ENCODE measurements around the gene DMBT1.

The DMBT1 gene

DNA sequence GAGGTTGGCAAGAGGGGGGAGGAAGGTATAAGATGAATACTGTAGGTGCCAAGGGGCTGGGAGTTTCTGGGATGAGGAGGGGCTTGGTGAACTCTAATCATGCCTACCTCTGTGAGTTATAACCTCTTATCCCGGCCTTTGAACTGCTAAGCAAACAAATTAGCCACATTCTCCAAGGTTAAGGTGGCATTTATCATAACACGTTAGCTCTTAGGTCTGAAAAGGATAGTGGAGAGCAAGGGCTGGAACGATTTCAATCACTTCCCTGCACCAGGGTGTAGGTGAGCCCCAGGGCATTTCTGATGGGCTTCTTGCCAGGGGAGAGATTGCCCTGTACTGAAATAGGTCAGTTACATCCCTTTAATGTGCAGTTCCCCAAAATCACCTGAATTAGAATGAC, 28.6 kb upstream of the DMBT1 start:
- TF ChIP-seq, protein P1, sequence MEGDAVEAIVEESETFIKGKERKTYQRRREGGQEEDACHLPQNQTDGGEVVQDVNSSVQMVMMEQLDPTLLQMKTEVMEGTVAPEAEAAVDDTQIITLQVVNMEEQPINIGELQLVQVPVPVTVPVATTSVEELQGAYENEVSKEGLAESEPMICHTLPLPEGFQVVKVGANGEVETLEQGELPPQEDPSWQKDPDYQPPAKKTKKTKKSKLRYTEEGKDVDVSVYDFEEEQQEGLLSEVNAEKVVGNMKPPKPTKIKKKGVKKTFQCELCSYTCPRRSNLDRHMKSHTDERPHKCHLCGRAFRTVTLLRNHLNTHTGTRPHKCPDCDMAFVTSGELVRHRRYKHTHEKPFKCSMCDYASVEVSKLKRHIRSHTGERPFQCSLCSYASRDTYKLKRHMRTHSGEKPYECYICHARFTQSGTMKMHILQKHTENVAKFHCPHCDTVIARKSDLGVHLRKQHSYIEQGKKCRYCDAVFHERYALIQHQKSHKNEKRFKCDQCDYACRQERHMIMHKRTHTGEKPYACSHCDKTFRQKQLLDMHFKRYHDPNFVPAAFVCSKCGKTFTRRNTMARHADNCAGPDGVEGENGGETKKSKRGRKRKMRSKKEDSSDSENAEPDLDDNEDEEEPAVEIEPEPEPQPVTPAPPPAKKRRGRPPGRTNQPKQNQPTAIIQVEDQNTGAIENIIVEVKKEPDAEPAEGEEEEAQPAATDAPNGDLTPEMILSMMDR (IDR thresholded peaks at IDR 0.05; ENCODE audit: low read depth, low read length), result no peak
- H3K4me3 ChIP-seq (ENCODE audit: low read depth, low read length), result no peak overlapping the region

DNA sequence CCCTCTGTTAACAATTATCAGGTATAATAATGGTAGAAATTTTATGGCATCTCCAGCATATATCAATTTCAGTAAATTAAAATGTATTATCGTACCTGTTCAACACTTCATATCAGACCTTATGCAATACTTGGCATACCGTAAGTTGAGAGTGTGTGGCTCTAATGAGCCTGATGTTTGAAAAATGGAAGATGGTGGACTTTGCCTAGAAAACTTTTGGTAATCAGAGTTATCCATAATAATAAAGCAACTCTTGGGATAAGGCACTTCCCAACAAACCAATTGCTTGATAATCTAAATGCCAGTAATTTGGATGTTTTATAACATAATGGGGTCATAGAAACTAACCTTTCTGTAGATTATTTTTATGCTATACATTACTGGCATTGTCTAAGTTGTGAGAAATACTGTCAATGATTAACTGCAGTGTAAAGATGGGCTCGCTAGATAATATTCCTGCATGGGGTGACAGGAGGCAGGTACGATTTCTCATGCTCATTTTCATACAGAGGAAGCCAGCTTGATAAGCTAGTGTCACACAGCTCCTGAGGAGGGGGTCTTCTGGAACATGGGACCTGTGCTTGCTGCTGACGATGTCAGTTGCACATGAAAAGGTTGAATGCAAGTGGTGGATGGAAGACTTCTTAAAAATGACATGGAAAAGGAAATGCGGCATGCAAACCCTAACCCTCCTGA, 27.8 kb upstream of the DMBT1 start:
- no peak overlapping the region for H3K4me3 ChIP-seq (ENCODE audit: low read depth, low read length)
- TF ChIP-seq, protein P1 (IDR thresholded peaks at IDR 0.05; ENCODE audit: low read depth, low read length), result no peak

DNA sequence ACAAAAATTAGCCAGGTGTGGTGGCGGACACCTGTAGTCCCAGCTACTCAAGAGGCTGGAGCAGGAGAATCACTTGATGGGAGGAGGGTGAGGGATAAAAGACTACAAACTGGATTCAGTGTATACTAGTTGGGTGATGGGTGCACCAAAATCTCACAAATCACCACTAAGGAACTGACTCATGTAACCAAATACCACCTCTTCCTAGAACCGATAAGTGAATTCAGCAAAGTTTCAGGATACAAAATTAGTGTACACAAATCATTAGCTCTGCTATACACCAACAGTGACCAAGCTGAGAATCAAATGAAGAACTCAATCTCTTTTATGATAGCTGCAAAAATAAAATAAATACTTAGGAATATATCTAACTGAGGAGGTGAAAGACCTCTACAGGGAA, 23.0 kb upstream of the DMBT1 start:
- no peak overlapping the region for H3K4me3 ChIP-seq (ENCODE audit: low read depth, low read length)
- TF ChIP-seq, protein P1 (IDR thresholded peaks at IDR 0.05; ENCODE audit: low read depth, low read length), result no peak

DNA sequence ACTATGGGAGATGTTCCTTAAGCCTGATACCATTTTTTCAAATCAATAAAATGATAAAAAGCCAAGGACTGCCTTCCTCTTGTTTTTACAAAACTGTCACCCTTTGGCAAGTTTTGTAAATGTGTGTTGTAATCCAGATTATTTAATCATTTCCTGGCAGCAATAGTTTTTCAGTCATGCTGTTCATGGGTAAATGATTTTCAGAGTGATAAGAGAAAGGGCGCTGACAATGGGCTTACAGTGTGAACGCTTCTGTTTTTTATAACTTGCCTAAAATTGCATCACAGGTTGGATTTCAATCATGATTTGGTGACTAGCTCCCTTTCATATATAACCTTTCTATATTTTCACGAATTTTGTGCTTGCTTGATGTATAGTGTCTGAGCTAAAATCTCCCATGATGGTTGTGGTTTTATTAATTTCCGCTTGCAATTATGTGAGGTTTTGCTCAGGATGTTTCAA, 19.0 kb upstream of the DMBT1 start:
- TF ChIP-seq, protein P1 (IDR thresholded peaks at IDR 0.05; ENCODE audit: low read depth, low read length), result no peak
- no peak overlapping the region for H3K4me3 ChIP-seq (ENCODE audit: low read depth, low read length)

DNA sequence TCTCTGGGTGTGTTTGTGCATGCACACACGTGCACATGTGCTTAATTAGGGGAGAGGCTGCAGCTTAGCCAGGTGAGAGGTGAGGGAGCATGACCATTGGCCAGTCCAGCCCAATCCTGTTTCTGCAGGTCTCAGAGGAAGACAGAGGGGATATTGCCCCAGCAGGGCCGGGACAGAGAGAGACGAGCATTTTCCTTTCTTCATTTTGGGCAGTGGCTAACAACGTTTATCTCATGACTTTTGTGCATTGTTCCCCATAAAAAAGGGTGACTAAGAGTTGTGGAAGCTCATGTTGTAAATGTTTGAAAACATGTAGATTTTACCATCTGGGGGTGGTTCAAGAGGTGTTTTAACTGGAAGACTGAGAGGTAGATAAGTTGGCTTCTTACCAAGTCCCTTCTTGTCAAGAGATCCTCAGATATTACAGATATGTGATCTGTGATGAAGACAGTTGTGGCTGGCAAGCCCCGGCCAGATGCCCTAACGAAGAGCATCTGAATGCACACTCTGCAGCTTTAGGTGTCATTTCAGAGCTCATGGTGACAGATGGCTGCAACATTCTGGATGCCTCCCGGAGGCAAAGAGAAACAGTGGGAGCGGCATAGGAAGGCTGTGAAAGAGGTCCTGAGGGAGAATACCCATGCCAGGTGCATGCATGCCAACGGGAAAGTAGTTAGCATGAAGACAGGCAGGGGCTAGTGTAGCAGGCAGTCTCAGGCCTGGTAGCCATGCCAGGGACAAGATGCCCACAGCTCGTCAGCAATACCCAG, 16.7 kb upstream of the DMBT1 start:
- TF ChIP-seq, protein P1 (IDR thresholded peaks at IDR 0.05; ENCODE audit: low read depth, low read length), result no peak
- H3K4me3 ChIP-seq (ENCODE audit: low read depth, low read length), result no peak overlapping the region

DNA sequence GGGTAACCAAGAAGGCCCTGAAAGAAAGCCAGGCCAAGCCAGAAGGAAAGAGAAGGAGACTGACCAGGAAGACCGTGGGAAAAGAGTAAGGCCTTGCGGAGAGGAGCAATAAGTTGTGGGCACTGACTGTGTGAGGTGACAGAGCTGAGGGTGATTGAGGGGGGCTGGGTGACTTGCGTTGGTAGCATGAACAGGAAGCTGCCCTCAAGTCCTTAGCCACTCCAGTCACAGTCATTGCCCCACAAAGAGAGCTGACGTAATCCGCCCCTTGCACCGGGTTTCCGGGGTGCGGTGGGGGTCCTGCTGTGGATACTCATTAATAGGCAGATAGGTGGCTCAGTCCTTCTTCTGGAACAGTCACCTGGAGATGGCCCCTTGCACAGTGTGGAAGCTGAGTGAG, 16.1 kb upstream of the DMBT1 start:
- TF ChIP-seq, protein P1 (IDR thresholded peaks at IDR 0.05; ENCODE audit: low read depth, low read length), result no peak
- H3K4me3 ChIP-seq (ENCODE audit: low read depth, low read length), result no peak overlapping the region

DNA sequence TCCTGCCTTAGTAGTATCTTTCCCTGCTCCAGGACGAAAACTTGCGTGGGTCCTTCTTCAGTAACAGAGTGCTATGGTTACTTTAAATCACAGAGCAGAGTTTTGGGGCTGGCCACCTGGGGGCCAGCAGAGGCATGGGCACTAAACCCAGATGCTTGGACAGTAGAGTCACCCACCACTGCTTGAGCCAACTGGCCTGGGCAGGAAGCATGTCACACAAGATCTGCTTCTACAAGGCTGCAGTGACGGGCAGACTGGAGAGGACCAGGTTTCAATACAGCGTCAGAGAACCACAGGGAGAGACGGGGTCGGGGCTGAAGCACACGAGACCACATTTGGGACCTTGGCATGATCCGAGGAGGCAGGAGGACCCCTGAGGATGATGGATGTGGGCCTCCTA, 14.3 kb upstream of the DMBT1 start:
- H3K4me3 ChIP-seq (ENCODE audit: low read depth, low read length), result no peak overlapping the region
- TF ChIP-seq, protein P1 (IDR thresholded peaks at IDR 0.05; ENCODE audit: low read depth, low read length), result 0 out of 2 replicates have a peak, but pooled peaks have one; percentile 5
